OCI-LY1 (cell line): ENCODE data around the gene TBX20.

Experiments used
- CTCF ChIP-seq: fragments of 200-600 bp; sonication (generic), shearing (Covaris generic); IDR thresholded peaks from 2 replicates; pipeline ENCODE4 v1.5.1; 2017; ENCODE audit warnings: mild to moderate bottlenecking, antibody characterized with exemption, low read length, moderate library complexity, mixed read lengths
- EZH2 ChIP-seq: fragments of 200-600 bp; sonication (generic), shearing (Covaris generic); IDR thresholded peaks from 2 replicates; pipeline ENCODE4 v1.8.0; 2017; ENCODE audit warnings: borderline replicate concordance, mixed run types, mild to moderate bottlenecking, antibody characterized with exemption, low read length, moderate library complexity, mixed read lengths

GRCh38 chr7:35286422-35286821, 32.5 kb upstream of the TBX20 start:
- no peak for TF ChIP-seq EZH2
- no peak for TF ChIP-seq CTCF
